A673 (cell line): ENCODE data around the gene SYCE1. TPM values are rescaled to one million over a fixed set of nuclear protein-coding genes. Genes with fewer than 3 reads are reported as not detected.

Source experiments
- BruUV-seq: library from RNA; stranded (reverse); fragments of 400-500 nt; replicated peaks from 2 replicates; lab custom pipeline; 2021; lab: Mats Ljungman, UMichigan
- CTCF ChIA-PET: fragments of 300-600 bp; sonication (Branson Sonifier 250); formaldehyde crosslinking; loops from one replicate; lab custom pipeline; 2022; ENCODE audit warnings: antibody characterized with exemption; lab: Charles Lee
- POLR2A ChIA-PET: fragments of 300-600 bp; sonication (Branson Sonifier 250); formaldehyde crosslinking; loops from one replicate; lab custom pipeline; 2022; ENCODE audit warnings: antibody characterized with exemption; ENCODE audit not compliant: low non-redundant PET; lab: Charles Lee
- DNase-seq: peaks from one replicate; pipeline ENCODE4 v3.0.0-alpha.2; 2015; ENCODE audit warnings: low spot score
- H3K27ac ChIP-seq: fragments of 200-600 bp; sonication (generic); 2 replicates; pipeline ENCODE4 v1.5.1; 2016; ENCODE audit warnings: mixed run types, low read depth, mild to moderate bottlenecking, mixed read lengths, antibody characterized with exemption, low read length; ENCODE audit not compliant: poor library complexity, severe bottlenecking
- H3K27me3 ChIP-seq: fragments of 200-600 bp; sonication (generic); replicated peaks from 2 replicates; pipeline ENCODE4 v1.6.1; 2017; ENCODE audit warnings: mixed run types, low read depth, mild to moderate bottlenecking, mixed read lengths, antibody characterized with exemption, low read length; ENCODE audit not compliant: insufficient read depth, poor library complexity
- H3K36me3 ChIP-seq: fragments of 200-600 bp; sonication (generic); 2 replicates; pipeline ENCODE4 v1.6.1; 2016; ENCODE audit warnings: mixed run types, mild to moderate bottlenecking, mixed read lengths, antibody characterized with exemption, low read length; ENCODE audit not compliant: insufficient read depth, poor library complexity, severe bottlenecking
- H3K4me1 ChIP-seq: fragments of 200-600 bp; sonication (generic); 2 replicates; pipeline ENCODE4 v1.6.1; 2017; ENCODE audit warnings: mixed run types, mild to moderate bottlenecking, mixed read lengths, antibody characterized with exemption, low read length; ENCODE audit not compliant: insufficient read depth, poor library complexity, severe bottlenecking
- H3K4me3 ChIP-seq: fragments of 200-600 bp; sonication (generic); 2 replicates; pipeline ENCODE4 v1.5.1; 2016; ENCODE audit warnings: low read depth, mixed run types, mild to moderate bottlenecking, mixed read lengths, low read length; ENCODE audit not compliant: poor library complexity, severe bottlenecking
- H3K9me3 ChIP-seq: fragments of 200-600 bp; sonication (generic); 2 replicates; pipeline ENCODE4 v1.6.1; 2016; ENCODE audit warnings: mixed run types, low read depth, mild to moderate bottlenecking, mixed read lengths, antibody characterized with exemption, low read length; ENCODE audit not compliant: poor library complexity, severe bottlenecking
- CTCF ChIP-seq: fragments of 300-800, 200-600 bp; sonication (generic); conservative IDR thresholded peaks from 2 replicates; pipeline ENCODE4 v1.5.1; 2017; ENCODE audit warnings: low read depth, mild to moderate bottlenecking, antibody characterized with exemption, low read length, moderate library complexity, mixed read lengths
- EZH2 ChIP-seq: fragments of 200-600 bp; sonication (generic); IDR thresholded peaks from 2 replicates; pipeline ENCODE4 v1.6.1; 2017; ENCODE audit warnings: borderline replicate concordance, low read depth, mild to moderate bottlenecking, mixed read lengths, antibody characterized with exemption, low read length; ENCODE audit not compliant: poor library complexity, severe bottlenecking
- intact Hi-C: fragments of 100-400 bp; cut with micrococcal nuclease; formaldehyde crosslinking; loops from one replicate; pipeline ENCODE4 v1.10.0; 2022; ENCODE audit not compliant: unreplicated experiment
- total RNA-seq: library from RNA; stranded (reverse); gene quantifications from 2 replicates; pipeline ENCODE4 v1.2.3, GENCODE V29; 2021

Gene SYCE1
- total RNA-seq, 1 experiment from 2014 or later: not detected

- Histone ChIP-seq H3K4me3 (no peak overlapping the region), H3K27ac (no peak overlapping the region), H3K4me1 (no peaks in the 10 kb centered on the region), H3K36me3 (no peaks in the 10 kb centered on the region), H3K27me3 (peaks cover 88% of the 10 kb centered on the region), H3K9me3 (no peaks in the 10 kb centered on the region)
- ChIA-PET CTCF (no interaction called here), POLR2A (no interaction called here)
- no peak for TF ChIP-seq EZH2
- TF ChIP-seq CTCF: no peak
- BruUV-seq: no TSS peak
- no peak for DNase-seq
- intact Hi-C loops: no loop called here
Observed at GRCh38 chr10:133511907-133512528, 53.4 kb downstream of the SYCE1 start.

- CTCF ChIA-PET: no interaction called here
- H3K9me3 ChIP-seq: no peaks in the 10 kb centered on the region
Observed at GRCh38 chr10:133511408-133511807, 54.0 kb downstream of the SYCE1 start.

GRCh38 chr10:133509700-133510099 lies 55.7 kb downstream of the SYCE1 start:
- H3K9me3 ChIP-seq: no peaks in the 10 kb centered on the region
- intact Hi-C loops: no loop called here

More at GRCh38 chr10:133511408-133511807, 54.0 kb downstream of the SYCE1 start:
- intact Hi-C loops: no loop called here
- H3K36me3 ChIP-seq: no peaks in the 10 kb centered on the region
- no peak for DNase-seq
- H3K4me1 ChIP-seq: no peaks in the 10 kb centered on the region
- peaks cover 84% of the 10 kb centered on the region for H3K27me3 ChIP-seq
- no peak overlapping the region for H3K27ac ChIP-seq
- H3K4me3 ChIP-seq: no peak overlapping the region
- no TSS peak for BruUV-seq
- POLR2A ChIA-PET: no interaction called here
- no peak for TF ChIP-seq CTCF
- TF ChIP-seq EZH2: no peak

More at GRCh38 chr10:133509700-133510099, 55.7 kb downstream of the SYCE1 start:
- no TSS peak for BruUV-seq
- CTCF ChIA-PET: no interaction called here
- H3K4me3 ChIP-seq: no peak overlapping the region
- no peak for TF ChIP-seq CTCF
- no peak for TF ChIP-seq EZH2
- H3K36me3 ChIP-seq: no peaks in the 10 kb centered on the region
- DNase-seq: no peak
- no peaks in the 10 kb centered on the region for H3K4me1 ChIP-seq
- peaks cover 69% of the 10 kb centered on the region for H3K27me3 ChIP-seq
- POLR2A ChIA-PET: no interaction called here
- no peak overlapping the region for H3K27ac ChIP-seq

Other genes with a start within 250 kb of the SYCE1 start
- 0.57 TPM in 1 of 2 replicates, not detected in the other for gene CALY, start 228.7 kb downstream of the SYCE1 start, total RNA-seq
- not detected in 2 replicates for gene PRAP1, start 218.2 kb downstream of the SYCE1 start, total RNA-seq
- 16.0 and 22.3 TPM in 2 replicates for gene FUOM, start 207.6 kb downstream of the SYCE1 start, total RNA-seq
- 96.3 and 101 TPM in 2 replicates for gene ECHS1, start 192.2 kb downstream of the SYCE1 start, total RNA-seq
- gene PAOX, start 186.3 kb downstream of the SYCE1 start, total RNA-seq: 0.92 and 2.1 TPM in 2 replicates
- 79.0 and 83.3 TPM in 2 replicates for gene MTG1, start 171.4 kb downstream of the SYCE1 start, total RNA-seq
- 0.13 TPM in 1 of 2 replicates, not detected in the other for gene SPRN, start 141.0 kb downstream of the SYCE1 start, total RNA-seq
- 1.8 and 2.2 TPM in 2 replicates for gene SCART1, start 111.6 kb downstream of the SYCE1 start, total RNA-seq
- gene CYP2E1, start 38.2 kb downstream of the SYCE1 start, total RNA-seq: 0.49 and 0.74 TPM in 2 replicates
- gene FRG2B, start 61.2 kb upstream of the SYCE1 start, total RNA-seq: 0.85 TPM in 1 of 2 replicates, not detected in the other